SK-N-SH (cell line): ENCODE data around the gene EEFSEC. TPM values are rescaled to one million over a fixed set of nuclear protein-coding genes. Genes with fewer than 3 reads are reported as not detected.

Experiments
- CHD2 ChIP-seq: fragments of 150-350 bp; IDR thresholded peaks from 2 replicates; pipeline ENCODE4 v1.6.1; 2018; ENCODE audit warnings: low read length; ENCODE audit not compliant: partially characterized antibody
- ELF1 ChIP-seq: IDR thresholded peaks from 2 replicates; pipeline ENCODE4 v1.4.0; 2012
- FOSL2 ChIP-seq: IDR thresholded peaks from 2 replicates; pipeline ENCODE4 v1.4.0; 2012; ENCODE audit warnings: low read depth, mild to moderate bottlenecking, moderate library complexity, borderline replicate concordance
- FOXM1 ChIP-seq: IDR thresholded peaks from 2 replicates; pipeline ENCODE4 v1.4.0; 2012; ENCODE audit warnings: low read depth, mild to moderate bottlenecking
- GABPA ChIP-seq: IDR thresholded peaks from 2 replicates; pipeline ENCODE4 v1.4.0; 2012; ENCODE audit warnings: low read depth, mild to moderate bottlenecking
- GATA2 ChIP-seq: sonication (generic); formaldehyde crosslinking; IDR thresholded peaks from 2 replicates; pipeline ENCODE4 v1.5.0; 2020; ENCODE audit warnings: mild to moderate bottlenecking, missing genetic modification reagents
- JUND ChIP-seq: IDR thresholded peaks from 2 replicates; pipeline ENCODE4 v1.4.0; 2012
- NFIC ChIP-seq: IDR thresholded peaks from 2 replicates; pipeline ENCODE4 v1.4.0; 2012; ENCODE audit warnings: borderline replicate concordance
- NRF1 ChIP-seq: IDR thresholded peaks from 2 replicates; pipeline ENCODE4 v1.6.1; 2012; ENCODE audit warnings: low read depth, mild to moderate bottlenecking, low read length
- PBX3 ChIP-seq: IDR thresholded peaks from 2 replicates; pipeline ENCODE4; 2012
- POLR2AphosphoS5 ChIP-seq: IDR thresholded peaks from 2 replicates; pipeline ENCODE4 v1.6.1; 2012; ENCODE audit warnings: low read depth, low read length
- RCOR1 ChIP-seq: fragments of 150-350 bp; IDR thresholded peaks from 2 replicates; pipeline ENCODE4 v1.6.1; 2017; ENCODE audit warnings: antibody characterized with exemption, low read length
- RFX5 ChIP-seq: IDR thresholded peaks from 2 replicates; pipeline ENCODE4 v1.6.1; 2012; ENCODE audit warnings: mild to moderate bottlenecking, improper control_type of control experiment, low read length
- RXRA ChIP-seq: IDR thresholded peaks from 2 replicates; pipeline ENCODE4 v1.4.0; 2012; ENCODE audit warnings: low read depth, mild to moderate bottlenecking, borderline replicate concordance
- TCF12 ChIP-seq: IDR thresholded peaks from 2 replicates; pipeline ENCODE4 v1.4.0; 2012
- TEAD4 ChIP-seq: IDR thresholded peaks from 2 replicates; pipeline ENCODE4 v1.4.0; 2012; ENCODE audit warnings: mild to moderate bottlenecking, borderline replicate concordance; ENCODE audit not compliant: insufficient read depth
- YY1 ChIP-seq: IDR thresholded peaks from 2 replicates; pipeline ENCODE4 v1.4.0; 2012; ENCODE audit warnings: low read depth, mild to moderate bottlenecking
- polyA plus RNA-seq, 3 experiments: library from polyadenylated mRNA; depleted of rRNA; stranded (reverse); fragments of >200 nt; gene quantifications; 2 replicates each; pipeline ENCODE4 v1.2.3, GENCODE V29; 2012
- TF ChIP-seq, protein P1 (sequence below): IDR thresholded peaks from 2 replicates; pipeline ENCODE4 v1.6.1; 2012; ENCODE audit warnings: mild to moderate bottlenecking, low read depth, low read length, moderate library complexity
- TF ChIP-seq, protein P2 (sequence below): IDR thresholded peaks from 2 replicates; pipeline ENCODE4 v1.4.0; 2012; ENCODE audit warnings: low read depth

Gene EEFSEC
- polyA plus RNA-seq, 1 of the 3 experiments (the other 2 are of a cell fraction): 12.4 TPM

GRCh38 chr3:128278761-128279600, 125.7 kb downstream of the EEFSEC start (continued):
- TF ChIP-seq, protein P1, sequence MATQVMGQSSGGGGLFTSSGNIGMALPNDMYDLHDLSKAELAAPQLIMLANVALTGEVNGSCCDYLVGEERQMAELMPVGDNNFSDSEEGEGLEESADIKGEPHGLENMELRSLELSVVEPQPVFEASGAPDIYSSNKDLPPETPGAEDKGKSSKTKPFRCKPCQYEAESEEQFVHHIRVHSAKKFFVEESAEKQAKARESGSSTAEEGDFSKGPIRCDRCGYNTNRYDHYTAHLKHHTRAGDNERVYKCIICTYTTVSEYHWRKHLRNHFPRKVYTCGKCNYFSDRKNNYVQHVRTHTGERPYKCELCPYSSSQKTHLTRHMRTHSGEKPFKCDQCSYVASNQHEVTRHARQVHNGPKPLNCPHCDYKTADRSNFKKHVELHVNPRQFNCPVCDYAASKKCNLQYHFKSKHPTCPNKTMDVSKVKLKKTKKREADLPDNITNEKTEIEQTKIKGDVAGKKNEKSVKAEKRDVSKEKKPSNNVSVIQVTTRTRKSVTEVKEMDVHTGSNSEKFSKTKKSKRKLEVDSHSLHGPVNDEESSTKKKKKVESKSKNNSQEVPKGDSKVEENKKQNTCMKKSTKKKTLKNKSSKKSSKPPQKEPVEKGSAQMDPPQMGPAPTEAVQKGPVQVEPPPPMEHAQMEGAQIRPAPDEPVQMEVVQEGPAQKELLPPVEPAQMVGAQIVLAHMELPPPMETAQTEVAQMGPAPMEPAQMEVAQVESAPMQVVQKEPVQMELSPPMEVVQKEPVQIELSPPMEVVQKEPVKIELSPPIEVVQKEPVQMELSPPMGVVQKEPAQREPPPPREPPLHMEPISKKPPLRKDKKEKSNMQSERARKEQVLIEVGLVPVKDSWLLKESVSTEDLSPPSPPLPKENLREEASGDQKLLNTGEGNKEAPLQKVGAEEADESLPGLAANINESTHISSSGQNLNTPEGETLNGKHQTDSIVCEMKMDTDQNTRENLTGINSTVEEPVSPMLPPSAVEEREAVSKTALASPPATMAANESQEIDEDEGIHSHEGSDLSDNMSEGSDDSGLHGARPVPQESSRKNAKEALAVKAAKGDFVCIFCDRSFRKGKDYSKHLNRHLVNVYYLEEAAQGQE: no peak
- TF ChIP-seq TEAD4: peak; percentile 55; the same call in 1 of the 2 replicates
- no peak; the same call in 1 of the 2 replicates for TF ChIP-seq FOSL2
- TF ChIP-seq RFX5: no peak
- peak; percentile 54; the same call in 1 of the 2 replicates for TF ChIP-seq PBX3
- no peak for TF ChIP-seq JUND
- TF ChIP-seq FOXM1: peak; percentile 48; the same call in 1 of the 2 replicates
- peak; percentile 53; the same call in 1 of the 2 replicates for TF ChIP-seq POLR2AphosphoS5
- TF ChIP-seq NRF1: no peak
- peak; percentile 59 for TF ChIP-seq GATA2 (CRISPR knock-in tag)
- TF ChIP-seq, protein P2, sequence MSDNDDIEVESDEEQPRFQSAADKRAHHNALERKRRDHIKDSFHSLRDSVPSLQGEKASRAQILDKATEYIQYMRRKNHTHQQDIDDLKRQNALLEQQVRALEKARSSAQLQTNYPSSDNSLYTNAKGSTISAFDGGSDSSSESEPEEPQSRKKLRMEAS: peak; percentile 79
- TF ChIP-seq RXRA: peak; percentile 99
- peak; percentile 85 for TF ChIP-seq CHD2
- TF ChIP-seq TCF12: peak; percentile 98
- no peak for TF ChIP-seq ELF1
- TF ChIP-seq NFIC: peak; percentile 98
- TF ChIP-seq GABPA: no peak
- TF ChIP-seq RCOR1: peak; percentile 77
- TF ChIP-seq YY1: peak; percentile 63; the same call in 1 of the 2 replicates
